Skin of body (tissue), 3 donors: ENCODE data around the gene RNF212B. TPM values are rescaled to one million over a fixed set of nuclear protein-coding genes. Genes with fewer than 3 reads are reported as not detected.

ENCODE experiments used
- DNase-seq: peaks from one replicate; lab custom pipeline; 2025; lab: John Stamatoyannopoulos, UW
- small RNA-seq: library from RNA; depleted of rRNA; stranded (forward); fragments of <200 nt; gene quantifications from one replicate; pipeline ENCODE3, GENCODE V24; 2014; ENCODE audit warnings: low replicate concordance
- total RNA-seq: library from RNA; depleted of rRNA; stranded (reverse); fragments of >200 nt; gene quantifications from one replicate; pipeline ENCODE4 v1.2.3, GENCODE V29; 2014

Gene RNF212B
- total RNA-seq, 1 donor from 2014 or later = not detected

DNA sequence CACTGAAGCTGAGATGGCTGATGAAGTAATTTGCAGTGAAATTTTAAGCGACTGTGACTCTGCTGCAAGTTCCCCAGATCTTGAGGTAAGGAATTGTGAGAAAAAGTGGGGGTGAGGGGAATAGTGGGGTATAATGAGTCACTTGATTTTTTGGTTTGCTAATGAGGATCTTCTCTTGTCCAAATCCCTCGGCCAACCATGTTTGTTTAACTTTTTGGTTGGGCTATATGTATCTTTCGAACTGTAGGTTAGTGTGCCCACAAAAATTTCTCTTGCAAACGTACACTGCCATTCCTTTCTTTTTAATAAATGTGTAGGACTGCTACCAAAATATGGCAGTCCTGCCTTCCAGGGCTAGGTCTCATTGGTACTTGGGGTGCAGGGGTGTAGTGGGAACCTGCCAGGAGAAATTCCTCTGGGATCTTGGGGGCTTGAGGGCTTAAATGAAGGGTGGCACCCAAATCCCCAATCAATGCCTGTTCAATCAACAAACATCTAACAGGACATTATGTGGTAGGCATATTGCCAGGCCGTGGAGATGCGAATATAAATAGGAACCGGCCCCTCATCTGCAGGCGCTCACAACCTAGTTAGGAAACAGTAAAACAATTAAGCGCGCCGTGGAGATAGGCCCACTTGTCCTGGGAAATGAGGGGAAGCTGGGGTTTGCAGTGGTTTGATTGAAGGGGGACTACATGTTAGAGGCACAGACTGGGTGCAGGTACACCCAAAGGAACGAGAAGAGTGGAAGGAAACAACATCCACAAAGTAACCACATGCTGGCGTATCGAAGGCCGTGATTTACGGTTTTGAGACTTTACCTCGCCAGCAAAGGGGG is 82.2 kb downstream of the RNF212B start:
- DNase-seq = no peak

- DNase-seq = peak; percentile 100
These were observed 83.1 kb downstream of the RNF212B start, which contains the start of gene PABPN1 for GRCh38 chr14:23320584-23321571. PABPN1 (plus strand) TSS chr14:23321457; CDS start chr14:23321470, 13 bp downstream.

- no peak for DNase-seq
These were observed 84.1 kb downstream of the RNF212B start for GRCh38 chr14:23321572-23322547.

Small RNAs within 50 kb of the gene (small RNA-seq; reads per million reads assigned to genes)
- gene AL049829.1 (not detected), gene RNU6-1046P (not detected)

Other genes with a start within 250 kb of the RNF212B start
- gene C14orf93, start 227.8 kb upstream of the RNF212B start, total RNA-seq = 7.7 TPM
- gene PSMB5, start 203.0 kb upstream of the RNF212B start, total RNA-seq = 115 TPM
- not detected for gene PSMB11, start 195.7 kb upstream of the RNF212B start, total RNA-seq
- gene CDH24, start 180.4 kb upstream of the RNF212B start, total RNA-seq = 3.4 TPM
- 93.9 TPM for gene ACIN1, start 142.8 kb upstream of the RNF212B start, total RNA-seq
- 30.8 TPM for gene C14orf119, start 142.4 kb upstream of the RNF212B start, total RNA-seq
- gene CIROP, start 132.9 kb upstream of the RNF212B start, total RNA-seq = not detected
- gene CEBPE, start 118.7 kb upstream of the RNF212B start, total RNA-seq = 1.5 TPM
- 27.5 TPM for gene SLC7A8, start 54.3 kb upstream of the RNF212B start, total RNA-seq
- 4.0 TPM for gene HOMEZ, start 48.2 kb downstream of the RNF212B start, total RNA-seq
- 6.0 TPM for gene PPP1R3E, start 64.9 kb downstream of the RNF212B start, total RNA-seq
- 18.7 TPM for gene BCL2L2, start 68.9 kb downstream of the RNF212B start, total RNA-seq
- 65.8 TPM for gene PABPN1, start 83.5 kb downstream of the RNF212B start, total RNA-seq
- 13.1 TPM for gene SLC22A17, start 115.0 kb downstream of the RNF212B start, total RNA-seq
- gene EFS, start 127.2 kb downstream of the RNF212B start, total RNA-seq = 24.1 TPM
- not detected for gene IL25, start 134.9 kb downstream of the RNF212B start, total RNA-seq
- 2.7 TPM for gene CMTM5, start 139.1 kb downstream of the RNF212B start, total RNA-seq
- 0.30 TPM for gene MYH6, start 170.3 kb downstream of the RNF212B start, total RNA-seq
- gene MYH7, start 197.7 kb downstream of the RNF212B start, total RNA-seq = 84.4 TPM
- gene NGDN, start 231.8 kb downstream of the RNF212B start, total RNA-seq = 58.2 TPM